ENCODE results near the gene IL15.
"Not testable (repeated sequence)": the region's sequence is repeated elsewhere in the genome, so short reads cannot be mapped to it uniquely, and the experiment has no call there.

Gene IL15, protein sequence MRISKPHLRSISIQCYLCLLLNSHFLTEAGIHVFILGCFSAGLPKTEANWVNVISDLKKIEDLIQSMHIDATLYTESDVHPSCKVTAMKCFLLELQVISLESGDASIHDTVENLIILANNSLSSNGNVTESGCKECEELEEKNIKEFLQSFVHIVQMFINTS

DNA sequence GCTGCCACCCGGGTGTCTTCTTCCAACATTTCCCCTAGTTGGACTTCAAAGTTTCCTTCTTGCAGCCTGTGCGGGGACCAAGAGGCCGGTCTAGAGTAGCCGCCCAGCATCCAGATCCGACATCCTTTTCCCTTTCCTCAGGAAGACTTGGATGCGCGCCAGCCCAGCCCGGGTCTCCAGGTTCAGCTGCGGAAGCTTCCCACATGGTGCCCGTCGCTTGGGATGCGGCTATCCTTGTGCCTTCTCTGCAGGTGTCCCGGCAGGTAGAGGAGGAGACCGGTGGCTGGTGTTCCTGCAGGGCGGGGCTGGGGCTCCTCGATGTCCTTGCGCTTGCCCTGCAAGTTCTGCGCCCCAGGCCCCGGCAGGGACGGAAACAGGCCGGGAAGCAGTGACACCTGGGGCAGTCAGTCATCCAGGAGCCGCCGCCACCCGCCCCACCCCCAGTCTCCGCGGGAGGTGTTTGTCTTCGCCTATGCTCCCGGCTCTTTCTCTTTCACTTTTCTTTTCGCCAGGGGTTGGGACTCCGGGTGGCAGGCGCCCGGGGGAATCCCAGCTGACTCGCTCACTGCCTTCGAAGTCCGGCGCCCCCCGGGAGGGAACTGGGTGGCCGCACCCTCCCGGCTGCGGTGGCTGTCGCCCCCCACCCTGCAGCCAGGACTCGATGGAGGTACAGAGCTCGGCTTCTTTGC is at the start of gene IL15:
IL15 (plus strand) TSS at position 502 of the 689 bp plus-strand sequence. CDS start 82,882 bp downstream, outside the sequence.
- DNase-seq (ENCODE audit: low read depth in 2 of 2), result peak; percentile 19 to 56

DNA sequence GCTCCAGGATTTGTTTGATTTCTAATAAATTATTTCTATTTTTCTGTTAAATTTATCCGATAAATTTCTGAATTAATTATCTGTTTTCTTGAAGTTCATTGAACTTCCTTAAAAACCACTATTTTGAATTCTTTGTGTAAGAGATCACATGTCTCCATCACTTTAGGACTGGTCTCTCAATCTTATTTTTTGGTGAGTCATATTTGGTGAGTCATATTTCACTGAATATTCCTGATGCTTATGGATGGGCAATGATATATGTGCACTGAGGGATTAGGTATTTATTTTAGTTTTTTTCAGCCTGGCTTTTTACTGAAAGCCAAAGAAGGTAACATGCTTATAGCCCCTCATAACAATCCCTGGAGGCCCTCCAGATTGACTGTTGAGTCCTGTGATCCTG is 48.5 kb upstream of the IL15 start:
- DNase-seq (ENCODE audit: low read depth in 2 of 2), result no peak

DNA sequence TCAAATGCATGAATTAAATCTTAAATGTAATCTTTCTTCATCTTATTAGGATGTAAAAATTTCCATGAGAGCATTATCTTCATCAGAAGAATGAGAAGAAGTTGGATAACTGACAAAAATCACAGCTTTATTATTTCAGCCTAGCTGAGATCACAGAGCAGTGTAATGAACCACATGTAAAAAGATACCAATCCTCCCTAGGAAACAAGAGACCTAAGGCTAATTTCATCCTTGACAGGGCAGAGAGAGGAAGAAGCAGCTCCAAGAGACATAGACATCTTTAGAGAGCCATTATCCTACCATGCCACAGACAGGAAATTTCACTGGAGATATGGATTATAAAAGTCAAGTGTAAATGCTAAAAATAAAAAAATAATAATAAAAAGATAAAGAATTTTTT is 40.9 kb upstream of the IL15 start:
- DNase-seq (ENCODE audit: low read depth in 2 of 2), result no peak

DNA sequence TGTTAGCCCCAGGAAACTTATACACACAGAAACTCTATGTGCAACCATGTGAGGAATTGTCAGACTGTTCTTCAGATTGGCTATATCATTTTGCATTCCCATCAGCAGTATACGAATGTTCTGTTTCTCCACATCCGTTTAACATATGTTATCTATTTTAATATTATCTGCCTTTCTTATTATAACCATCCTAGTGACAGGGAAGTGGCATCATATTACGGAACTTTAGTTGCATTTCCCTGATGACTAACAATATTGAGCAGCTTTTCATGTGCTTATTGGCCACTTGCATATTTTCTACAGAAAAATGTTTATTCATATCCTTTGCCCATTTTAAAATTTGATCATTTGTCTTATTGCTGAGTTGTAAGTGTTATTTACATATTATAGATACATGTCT is 36.5 kb upstream of the IL15 start:
- no peak for DNase-seq (ENCODE audit: low read depth in 2 of 2)

DNA sequence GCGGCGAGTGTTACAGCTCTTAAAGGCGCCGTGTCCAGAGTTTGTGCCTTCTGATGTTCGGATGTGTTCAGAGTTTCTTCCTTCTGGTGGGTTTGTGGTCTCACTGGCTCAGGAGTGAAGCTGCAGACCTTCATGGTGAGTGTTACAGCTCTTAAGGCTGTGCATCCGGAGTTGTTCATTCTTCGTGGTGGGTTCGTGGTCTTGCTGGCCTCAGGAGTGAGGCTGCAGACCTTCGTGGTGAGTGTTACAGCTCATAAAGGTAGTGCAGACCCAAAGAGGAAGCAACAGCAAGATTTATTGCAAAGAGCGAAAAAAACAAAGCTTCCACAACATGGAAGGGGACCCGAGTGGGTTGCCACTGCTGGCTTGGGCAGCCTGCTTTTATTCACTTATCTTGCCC is 31.7 kb upstream of the IL15 start:
- not testable (repeated sequence) for DNase-seq (ENCODE audit: low read depth in 2 of 2)

DNA sequence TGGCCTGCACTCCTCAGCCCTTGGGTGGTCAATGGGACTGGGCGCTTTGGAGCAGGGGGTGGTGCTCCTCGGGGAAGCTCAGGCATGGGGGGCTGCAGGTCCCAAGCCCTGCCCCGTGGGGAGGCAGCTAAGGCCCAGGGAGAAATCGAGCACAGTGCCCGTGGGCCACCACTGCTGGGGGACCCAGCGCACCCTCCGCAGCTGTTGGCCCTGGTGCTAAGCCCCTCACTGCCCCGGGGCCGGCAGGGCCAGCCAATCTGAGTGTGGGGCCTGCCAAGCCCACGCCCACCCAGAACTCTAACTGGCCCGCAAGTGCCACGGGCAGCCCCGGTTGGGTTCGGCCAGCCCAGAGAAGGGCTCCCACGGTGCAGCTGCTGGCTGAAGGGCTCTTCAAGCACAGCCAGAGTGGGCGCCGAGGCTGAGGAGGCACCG is 30.9 kb upstream of the IL15 start:
- no peak for DNase-seq (ENCODE audit: low read depth in 2 of 2)

DNA sequence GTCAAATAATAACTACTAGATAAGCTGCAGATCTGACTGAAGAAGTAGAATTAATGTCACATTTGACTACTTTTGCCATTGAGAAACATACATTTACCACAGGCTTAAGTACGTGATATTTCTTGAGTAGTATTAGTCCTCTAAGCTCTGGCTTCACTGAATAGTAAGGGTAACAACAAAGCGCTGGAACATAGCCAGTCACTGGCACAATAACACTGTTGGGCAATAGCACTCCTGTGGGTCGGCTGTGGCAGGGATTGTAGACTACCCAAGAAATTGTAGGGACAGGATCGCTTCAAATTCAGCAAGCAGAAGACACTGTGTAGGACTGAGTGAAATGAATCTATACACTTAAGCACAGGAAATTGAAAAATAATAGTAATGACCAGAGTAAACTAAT is 27.1 kb upstream of the IL15 start:
- no peak for DNase-seq (ENCODE audit: low read depth in 2 of 2)

DNA sequence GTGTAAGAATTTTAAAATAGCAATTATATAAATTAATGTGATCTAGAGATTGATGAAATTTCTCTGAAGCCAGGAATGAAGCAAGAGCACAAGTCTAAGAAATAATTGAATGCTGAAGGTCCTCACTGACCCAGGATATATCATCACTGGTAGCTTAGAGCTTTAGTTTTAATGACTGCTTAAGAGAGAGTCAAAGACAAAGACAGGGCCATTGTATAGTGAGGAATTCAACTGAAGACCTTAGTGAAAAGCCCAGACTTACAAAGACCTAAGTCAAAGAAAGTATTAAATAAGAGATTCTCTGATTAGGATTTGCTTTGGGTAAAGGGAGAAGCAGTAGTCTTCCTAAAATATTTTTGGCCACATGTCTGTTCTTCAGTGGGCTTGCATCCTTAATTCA is 26.0 kb upstream of the IL15 start:
- DNase-seq (ENCODE audit: low read depth in 2 of 2), result no peak

DNA sequence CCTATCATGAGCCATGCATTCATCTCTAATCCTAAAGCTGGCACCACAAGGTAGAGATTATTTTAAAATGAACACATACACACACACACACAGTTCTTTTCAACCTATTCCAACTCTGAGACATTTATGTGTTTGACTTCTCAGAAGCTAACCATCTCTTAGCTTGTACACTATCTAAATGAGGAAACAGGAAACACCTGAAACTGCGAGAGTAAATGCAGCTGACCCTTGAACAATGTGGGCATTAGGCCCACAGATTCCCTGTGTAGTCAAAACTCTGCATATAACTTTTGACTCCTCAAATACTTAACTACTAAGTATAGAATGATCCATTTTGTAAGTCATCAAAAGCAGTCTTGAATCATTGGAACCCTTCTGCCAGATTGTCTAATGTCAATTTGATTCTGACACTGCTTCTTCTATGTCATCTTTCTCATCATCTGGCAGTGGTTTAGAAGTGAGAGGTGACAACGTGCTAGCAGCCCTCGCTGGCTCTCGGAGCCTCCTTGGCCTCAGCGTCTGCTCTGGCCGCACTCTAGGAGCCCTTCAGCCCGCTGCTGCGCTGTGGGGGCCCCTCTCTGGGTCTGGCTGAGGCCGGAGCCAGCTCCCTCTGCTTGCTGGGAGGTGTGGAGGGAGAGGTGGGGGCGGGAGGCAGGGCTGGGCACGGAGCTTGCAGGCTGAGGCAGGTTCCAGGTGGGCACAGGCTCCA is 21.4 kb upstream of the IL15 start:
- no peak for DNase-seq (ENCODE audit: low read depth in 2 of 2)

DNA sequence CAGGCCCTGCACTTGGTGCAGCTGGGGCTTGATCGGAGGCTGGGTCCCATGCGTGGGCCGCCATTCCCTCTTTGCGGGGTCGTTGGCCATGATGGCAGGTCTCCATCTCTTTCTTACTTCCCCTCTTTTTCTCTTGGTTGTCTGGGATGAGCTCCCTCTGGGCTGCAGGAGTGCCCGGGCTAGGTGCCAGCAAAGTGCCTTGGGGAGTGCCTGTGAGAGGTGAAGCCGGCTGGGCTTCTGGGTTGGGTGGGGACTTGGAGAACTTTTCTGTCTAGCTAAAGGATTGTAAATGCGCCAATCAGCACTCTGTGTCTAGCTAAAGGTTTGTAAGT is 20.8 kb upstream of the IL15 start:
- not testable (repeated sequence) for DNase-seq (ENCODE audit: low read depth in 2 of 2)

DNA sequence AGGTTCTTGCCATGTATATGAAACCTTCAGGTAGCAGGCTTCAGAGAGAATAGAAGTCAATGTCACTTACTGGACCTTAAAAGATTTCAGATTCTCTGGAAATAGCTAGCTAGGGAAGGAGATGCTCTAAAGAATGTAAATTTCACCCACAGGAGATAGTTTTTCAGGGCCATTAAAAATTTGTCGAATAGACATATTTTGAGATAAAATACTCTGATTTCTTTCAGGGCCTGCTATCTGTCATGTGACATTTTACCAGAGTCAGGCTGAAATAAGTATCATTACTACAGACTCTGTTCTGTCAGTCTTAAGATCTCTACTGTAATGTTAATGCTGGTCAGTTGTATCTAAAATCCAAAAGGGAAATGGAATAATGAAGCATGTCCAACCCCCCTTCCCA is 15.7 kb upstream of the IL15 start:
- DNase-seq (ENCODE audit: low read depth in 2 of 2), result no peak

DNA sequence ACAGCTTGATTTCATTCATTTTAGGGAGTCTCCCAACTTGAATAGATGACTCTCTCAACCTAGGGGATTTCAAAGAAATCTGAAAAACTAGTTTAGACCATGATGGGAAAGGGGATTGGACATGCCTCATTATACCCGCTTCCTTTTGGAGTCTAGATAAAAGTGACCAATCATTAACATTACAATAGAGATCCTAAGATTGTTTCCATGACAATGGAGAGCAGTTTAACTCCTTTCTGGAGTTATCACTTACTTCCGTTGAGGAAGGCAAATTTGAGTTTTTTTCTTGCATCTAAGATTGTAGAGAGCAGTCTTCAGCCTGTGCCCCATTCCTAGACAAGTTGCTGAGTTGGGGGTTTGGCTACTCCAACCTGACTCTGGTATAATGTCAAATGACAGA is 11.4 kb upstream of the IL15 start:
- no peak for DNase-seq (ENCODE audit: low read depth in 2 of 2)

DNA sequence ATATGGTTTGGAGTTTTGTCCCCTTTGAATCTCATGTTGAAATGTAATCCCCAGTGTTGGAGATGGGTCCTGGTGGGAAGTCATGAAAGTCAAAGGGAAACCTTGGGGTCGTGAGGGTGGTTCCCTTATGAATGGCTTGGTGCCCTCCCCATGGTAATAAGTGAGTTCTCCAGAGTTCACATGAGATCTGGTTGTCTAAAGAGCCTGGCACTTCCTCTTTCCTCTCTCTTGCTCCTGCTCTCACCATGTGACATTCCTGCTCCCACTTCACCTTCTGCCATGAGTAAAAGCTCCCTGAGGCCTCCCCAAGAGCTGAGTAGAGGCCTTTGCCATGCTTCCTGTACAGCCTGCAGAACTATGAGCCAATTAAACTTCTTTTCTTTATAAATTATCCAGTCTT is 5.5 kb upstream of the IL15 start:
- no peak for DNase-seq (ENCODE audit: low read depth in 2 of 2)

DNA sequence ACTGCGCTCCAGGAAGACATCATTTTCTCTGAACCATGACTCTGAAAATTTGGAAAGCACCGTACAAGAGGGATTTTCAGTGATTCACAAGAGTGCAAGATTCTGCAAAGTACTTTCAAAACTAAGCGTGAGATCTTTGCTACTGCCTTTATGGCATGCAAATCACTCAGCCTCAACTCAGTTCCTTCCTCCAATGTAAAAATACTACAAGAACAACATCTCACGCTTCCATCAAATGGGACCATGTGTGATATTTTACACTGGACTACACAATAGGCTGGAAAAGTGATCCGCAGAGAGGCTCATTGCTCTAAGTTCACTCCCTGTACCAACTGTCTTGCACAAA is 674 bp upstream of the IL15 start:
- no peak for DNase-seq (ENCODE audit: low read depth in 2 of 2)

DNA sequence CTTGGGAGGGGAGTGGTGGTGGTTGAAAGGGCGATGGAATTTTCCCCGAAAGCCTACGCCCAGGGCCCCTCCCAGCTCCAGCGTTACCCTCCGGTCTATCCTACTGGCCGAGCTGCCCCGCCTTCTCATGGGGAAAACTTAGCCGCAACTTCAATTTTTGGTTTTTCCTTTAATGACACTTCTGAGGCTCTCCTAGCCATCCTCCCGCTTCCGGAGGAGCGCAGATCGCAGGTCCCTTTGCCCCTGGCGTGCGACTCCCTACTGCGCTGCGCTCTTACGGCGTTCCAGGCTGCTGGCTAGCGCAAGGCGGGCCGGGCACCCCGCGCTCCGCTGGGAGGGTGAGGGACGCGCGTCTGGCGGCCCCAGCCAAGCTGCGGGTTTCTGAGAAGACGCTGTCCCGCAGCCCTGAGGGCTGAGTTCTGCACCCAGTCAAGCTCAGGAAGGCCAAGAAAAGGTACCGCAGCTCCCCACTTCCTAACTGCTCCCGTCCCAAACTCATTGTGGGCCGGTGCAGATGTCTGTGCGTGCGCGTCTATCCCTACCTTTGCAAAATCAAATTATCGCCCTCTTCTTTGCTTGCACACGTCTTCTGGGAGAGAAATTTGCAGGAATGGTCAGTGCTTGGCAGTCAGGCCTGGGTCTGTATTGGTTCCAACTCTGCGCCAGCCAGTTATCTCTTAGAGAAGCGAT is 533 bp downstream of the IL15 start:
- DNase-seq (ENCODE audit: low read depth in 2 of 2), result no peak

DNA sequence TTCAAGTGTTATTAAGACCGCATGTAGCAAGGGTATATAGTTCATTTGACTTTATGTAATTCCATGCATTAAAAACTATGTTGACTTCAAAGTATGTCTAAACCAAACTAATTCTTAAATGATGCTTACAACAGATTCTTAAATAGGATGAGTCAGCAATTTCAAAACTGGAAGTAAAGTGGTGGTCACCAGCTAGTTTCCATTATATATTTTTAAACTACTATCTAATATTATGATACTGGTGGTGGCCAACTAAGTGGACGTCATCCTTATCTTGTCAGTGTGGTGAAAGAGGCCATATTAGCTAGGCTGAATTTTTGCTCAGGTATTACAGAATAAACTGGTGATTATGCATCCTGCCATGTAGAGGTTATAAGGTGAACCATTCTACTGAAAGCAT is 1.2 kb downstream of the IL15 start:
- no peak for DNase-seq (ENCODE audit: low read depth in 2 of 2)

DNA sequence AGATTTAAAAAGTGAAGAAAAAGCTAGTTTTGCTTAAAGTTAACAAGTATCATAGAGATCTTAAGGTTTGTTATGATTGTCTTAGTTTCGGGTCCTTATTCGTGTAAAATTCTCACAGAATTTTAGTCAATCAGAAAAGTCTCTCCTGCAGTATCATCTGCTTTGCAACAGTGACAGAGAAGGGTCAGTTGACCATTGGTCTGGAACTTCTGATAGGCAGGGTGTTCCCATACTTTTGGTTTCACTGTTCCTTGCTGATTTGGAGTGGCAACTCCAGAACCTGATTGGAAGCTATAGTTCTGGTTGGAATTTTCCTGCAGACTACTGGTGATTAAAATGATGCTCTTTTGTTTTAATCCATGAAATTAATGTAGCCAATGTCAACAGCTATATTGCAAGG is 1.8 kb downstream of the IL15 start:
- no peak for DNase-seq (ENCODE audit: low read depth in 2 of 2)

DNA sequence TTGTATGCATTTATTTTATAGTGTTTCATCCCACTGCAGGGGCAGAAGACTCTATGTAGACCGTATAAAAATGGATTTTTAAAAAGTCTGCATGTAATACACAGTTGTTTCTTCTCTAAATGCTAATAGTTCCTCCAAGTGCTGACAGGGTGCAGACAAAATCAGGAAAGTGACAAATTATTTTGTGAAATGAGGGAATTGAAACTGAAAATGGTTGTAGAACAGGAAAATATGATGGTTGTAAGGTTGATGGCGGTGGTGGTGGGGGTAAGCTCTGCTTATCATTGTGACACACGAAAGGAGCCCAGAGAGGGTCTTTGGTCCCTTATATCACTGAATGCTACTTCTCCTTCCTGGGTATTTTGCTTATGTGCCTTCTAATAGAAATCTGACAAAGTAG is 4.3 kb downstream of the IL15 start:
- DNase-seq (ENCODE audit: low read depth in 2 of 2), result no peak

DNA sequence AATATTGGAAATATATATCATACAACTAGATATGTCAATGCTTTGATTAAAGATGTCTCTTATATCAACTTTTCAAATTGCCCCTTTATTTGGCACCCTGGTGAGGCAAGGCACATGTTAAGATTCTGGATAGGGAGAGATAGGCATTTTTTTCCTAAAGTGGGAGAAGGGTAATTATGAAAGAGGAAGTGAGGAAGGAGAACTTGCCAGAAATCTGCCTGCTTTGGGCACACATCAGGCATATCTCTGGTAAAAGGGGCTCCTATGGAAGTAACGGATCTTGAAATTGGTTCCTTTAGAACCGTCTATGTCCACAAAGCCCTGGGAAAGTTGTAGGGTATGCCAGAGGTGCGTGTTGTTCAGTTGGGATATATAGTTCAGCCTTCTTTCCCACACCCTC is 5.7 kb downstream of the IL15 start:
- no peak for DNase-seq (ENCODE audit: low read depth in 2 of 2)

DNA sequence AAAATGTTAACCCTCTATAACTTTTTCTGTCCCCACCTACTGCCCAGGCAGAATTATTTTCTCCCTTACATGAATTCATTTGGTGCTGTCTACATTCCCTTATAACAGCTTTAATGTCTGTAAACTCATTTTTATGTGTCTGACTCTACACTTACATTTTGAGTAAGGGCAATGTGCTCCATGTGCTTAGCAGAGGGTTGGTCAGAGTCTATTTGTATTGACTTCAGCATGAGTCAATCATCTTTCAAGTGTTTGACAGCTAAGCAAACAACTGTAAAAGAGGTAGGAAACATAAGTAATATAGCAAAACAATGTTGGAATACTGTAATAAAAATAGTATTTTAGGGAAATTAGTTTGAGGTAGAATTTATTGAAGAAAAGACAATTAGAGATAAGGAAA is 6.3 kb downstream of the IL15 start:
- DNase-seq (ENCODE audit: low read depth in 2 of 2), result no peak

DNA sequence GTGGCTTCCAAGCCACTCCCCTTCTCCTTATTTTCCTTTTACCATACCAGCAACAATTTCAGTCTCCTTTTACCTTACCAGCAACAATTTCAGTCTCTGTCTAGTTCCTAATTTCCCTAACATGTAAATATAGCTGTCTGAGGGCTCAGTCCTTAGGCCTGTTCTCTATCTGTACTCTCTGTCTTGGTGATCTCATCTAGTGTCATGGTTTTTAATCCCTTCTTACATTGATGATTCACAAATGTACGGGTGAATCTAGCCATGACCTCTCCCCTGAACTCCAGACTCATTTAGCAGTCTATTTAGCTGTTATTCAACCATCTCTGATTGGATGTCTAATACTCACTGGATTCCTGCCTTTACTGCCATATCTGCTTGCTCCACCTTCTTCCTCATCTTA is 7.2 kb downstream of the IL15 start:
- no peak for DNase-seq (ENCODE audit: low read depth in 2 of 2)

DNA sequence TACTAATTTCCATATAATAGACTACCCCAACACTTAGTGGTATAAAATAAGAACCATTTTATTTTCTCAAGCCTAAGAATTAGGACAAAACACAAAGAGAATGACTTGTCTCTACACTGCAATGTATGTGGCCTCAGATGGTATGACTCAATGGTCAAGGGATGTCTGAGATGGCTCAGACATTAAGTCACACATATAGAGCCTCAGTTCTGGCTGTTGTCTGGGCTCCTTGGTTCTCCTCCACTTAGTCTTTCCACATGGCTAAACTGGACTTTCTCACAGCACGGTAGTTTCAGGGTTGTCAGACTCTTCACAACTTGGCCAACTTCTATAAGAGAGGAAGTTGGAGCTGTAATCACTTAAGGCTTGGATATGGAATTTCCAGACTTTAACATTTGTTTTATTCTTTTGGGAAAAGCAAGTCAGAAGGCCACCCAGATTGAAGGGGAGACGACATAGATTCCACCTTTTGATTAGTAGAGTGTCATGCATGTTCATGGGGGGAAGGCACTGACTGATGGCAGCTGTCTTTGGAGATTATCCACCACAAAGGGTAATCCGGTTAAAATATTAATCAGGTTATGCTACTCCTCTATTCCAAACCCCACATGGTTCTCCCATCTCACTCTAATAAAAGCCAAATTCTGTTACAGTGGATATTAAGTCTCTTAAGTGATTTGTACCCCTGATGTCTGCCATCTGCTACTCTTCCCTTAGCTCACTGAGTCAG is 9.4 kb downstream of the IL15 start:
- no peak for DNase-seq (ENCODE audit: low read depth in 2 of 2)

Data from stimulated activated CD4-positive, alpha-beta T cell treated with anti-CD3 and anti-CD28 coated beads, Interleukin-1b, Interleukin-23, amount 100 ng/mL, for 1 hour (primary cell).